Neural cell (in vitro differentiated cells): ENCODE measurements around the gene ZNF862.

ENCODE experiments used
- CTCF ChIP-seq: fragments of 450-650 bp; IDR thresholded peaks from 2 replicates; pipeline ENCODE4 v1.5.1; 2014; ENCODE audit warnings: antibody characterized with exemption, mild to moderate bottlenecking, moderate library complexity; ENCODE audit not compliant: poor library complexity, severe bottlenecking
- EP300 ChIP-seq: fragments of 450-650 bp; conservative IDR thresholded peaks from 2 replicates; pipeline ENCODE4 v1.6.1; 2014; ENCODE audit warnings: antibody characterized with exemption, mild to moderate bottlenecking, moderate library complexity; ENCODE audit not compliant: poor library complexity, severe bottlenecking
- EZH2 ChIP-seq: fragments of 200-600, 300-800 bp; shearing (Covaris generic), sonication (generic); IDR thresholded peaks from 2 replicates; pipeline ENCODE4 v1.6.1; 2014; ENCODE audit warnings: antibody characterized with exemption, low read length, borderline replicate concordance, mild to moderate bottlenecking; ENCODE audit not compliant: insufficient read depth, poor library complexity, severe bottlenecking
- POLR2AphosphoS5 ChIP-seq: IDR thresholded peaks from 2 replicates; pipeline ENCODE4 v1.6.1; 2012
- RAD21 ChIP-seq: fragments of 450-650 bp; conservative IDR thresholded peaks from 2 replicates; pipeline ENCODE4 v1.6.1; 2014; ENCODE audit warnings: antibody characterized with exemption, mild to moderate bottlenecking, moderate library complexity
- REST ChIP-seq: IDR thresholded peaks from 2 replicates; pipeline ENCODE4 v1.6.1; 2012; ENCODE audit warnings: borderline replicate concordance
- TAF1 ChIP-seq: IDR thresholded peaks from 2 replicates; pipeline ENCODE4 v1.6.1; 2012; ENCODE audit warnings: low read depth

- no peak for TF ChIP-seq CTCF
- TF ChIP-seq POLR2AphosphoS5, result no peak
- no peak for TF ChIP-seq EZH2
- no peak for TF ChIP-seq REST
- no peak for TF ChIP-seq TAF1
- no peak for TF ChIP-seq EP300
- TF ChIP-seq RAD21, result no peak
These were observed 28.1 kb downstream of the ZNF862 start for GRCh38 chr7:149866139-149866778.
